IMR-90 (cell line): ENCODE results near the gene PLXND1. TPM values are rescaled to one million over a fixed set of nuclear protein-coding genes. Genes with fewer than 3 reads are reported as not detected.
A peak's percentile ranks its signal among the peaks of the same experiment; 100 is the strongest.

ENCODE experiments used
- ATAC-seq: fragments of 200-7000 bp; cut with Tn5 transposase; 2 replicates; pipeline ENCODE4 v1.9.1; 2020; ENCODE audit warnings: low read depth, mild to moderate bottlenecking, moderate library complexity
- BruUV-seq: library from RNA; stranded (reverse); fragments of 400-500 nt; replicated peaks from 2 replicates; lab custom pipeline; 2021; lab: Mats Ljungman, UMichigan
- CTCF ChIA-PET: fragments of 300-600 bp; formaldehyde crosslinking; extraction: SDS; loops from one replicate; lab custom pipeline; 2021; ENCODE audit warnings: antibody characterized with exemption; lab: Yijun Ruan, JAX
- POLR2A ChIA-PET: fragments of 300-600 bp; sonication (Branson Sonifier 250); formaldehyde crosslinking; loops from one replicate; lab custom pipeline; 2022; ENCODE audit warnings: antibody characterized with exemption; ENCODE audit not compliant: unreplicated experiment; lab: Charles Lee
- DNase-seq: peaks from one replicate; pipeline ENCODE4 v3.0.0; 2013
- H2AFZ ChIP-seq: replicated peaks from 2 replicates; pipeline ENCODE3; 2013; ENCODE audit warnings: low read length, mild to moderate bottlenecking; ENCODE audit not compliant: poor library complexity
- H2AK5ac ChIP-seq: 2 replicates; pipeline ENCODE4 v1.6.1; 2013; ENCODE audit warnings: low read depth, low read length, inconsistent platforms
- H2AK9ac ChIP-seq: replicated peaks from 2 replicates; pipeline ENCODE3; 2013; ENCODE audit warnings: mild to moderate bottlenecking, low read depth, low read length, moderate library complexity; ENCODE audit not compliant: poor library complexity
- H2BK120ac ChIP-seq: 2 replicates; pipeline ENCODE4 v1.6.1; 2013; ENCODE audit warnings: low read depth, low read length, inconsistent platforms
- H2BK15ac ChIP-seq: 3 replicates; pipeline ENCODE4 v1.6.1; 2013; ENCODE audit warnings: low read depth, low read length, inconsistent platforms
- H2BK20ac ChIP-seq: 2 replicates; pipeline ENCODE4 v1.6.1; 2013; ENCODE audit warnings: low read depth, mild to moderate bottlenecking, inconsistent platforms, low read length, moderate library complexity
- H2BK5ac ChIP-seq: 2 replicates; pipeline ENCODE4 v1.6.1; 2013; ENCODE audit warnings: mild to moderate bottlenecking, low read depth, low read length, inconsistent platforms; ENCODE audit not compliant: poor library complexity, severe bottlenecking
- H3K14ac ChIP-seq: replicated peaks from 2 replicates; pipeline ENCODE4 v1.6.1; 2013; ENCODE audit warnings: low read depth, low read length, inconsistent platforms
- H3K18ac ChIP-seq: 2 replicates; pipeline ENCODE4 v1.6.1; 2013; ENCODE audit warnings: low read depth, low read length, control low read depth
- H3K23ac ChIP-seq: 2 replicates; pipeline ENCODE4 v1.6.1; 2013; ENCODE audit warnings: low read depth, low read length, inconsistent platforms
- H3K27ac ChIP-seq: 2 replicates; pipeline ENCODE4 v1.5.1; 2013; ENCODE audit warnings: mild to moderate bottlenecking, control low read depth, low read length; ENCODE audit not compliant: insufficient read depth
- H3K27me3 ChIP-seq: 2 replicates; pipeline ENCODE4 v1.6.1; 2013; ENCODE audit warnings: low read length; ENCODE audit not compliant: control insufficient read depth, insufficient read depth
- H3K36me3 ChIP-seq: 2 replicates; pipeline ENCODE4 v1.6.1; 2013; ENCODE audit warnings: low read length, mixed read lengths; ENCODE audit not compliant: control insufficient read depth, insufficient read depth
- H3K4ac ChIP-seq: 2 replicates; pipeline ENCODE4 v1.6.1; 2013; ENCODE audit warnings: low read depth, low read length, inconsistent platforms
- H3K4me1 ChIP-seq: 2 replicates; pipeline ENCODE4 v1.6.1; 2013; ENCODE audit warnings: low read length, mixed read lengths; ENCODE audit not compliant: control insufficient read depth, insufficient read depth
- H3K4me2 ChIP-seq: 2 replicates; pipeline ENCODE4 v1.6.1; 2013; ENCODE audit warnings: low read depth, mild to moderate bottlenecking, control low read depth, low read length, moderate library complexity
- H3K4me3 ChIP-seq: 2 replicates; pipeline ENCODE4 v1.5.1; 2013; ENCODE audit warnings: low read depth, mild to moderate bottlenecking, control low read depth, low read length, moderate library complexity; ENCODE audit not compliant: insufficient read depth
- H3K56ac ChIP-seq: 2 replicates; pipeline ENCODE4 v1.6.1; 2013; ENCODE audit warnings: low read length, inconsistent platforms; ENCODE audit not compliant: insufficient read depth; ENCODE audit errors: extremely low read depth
- H3K79me1 ChIP-seq, 2 experiments: 2 replicates each; pipeline ENCODE4 v1.6.1; 2013; ENCODE audit warnings: low read length in 2 of 2, inconsistent platforms in 1 of 2, low read depth in 1 of 2
- H3K9ac ChIP-seq: 2 replicates; pipeline ENCODE4 v1.6.1; 2013; ENCODE audit warnings: low read depth, low read length, control low read depth
- H3K9me1 ChIP-seq: 2 replicates; pipeline ENCODE4 v1.6.1; 2013; ENCODE audit warnings: low read length, inconsistent platforms; ENCODE audit not compliant: insufficient read depth
- H3K9me3 ChIP-seq: 2 replicates; pipeline ENCODE4 v1.6.1; 2013; ENCODE audit warnings: low read length; ENCODE audit not compliant: control insufficient read depth, insufficient read depth
- H4K20me1 ChIP-seq: 2 replicates; pipeline ENCODE4 v1.6.1; 2013; ENCODE audit warnings: low read length, inconsistent platforms; ENCODE audit not compliant: insufficient read depth
- H4K5ac ChIP-seq: 2 replicates; pipeline ENCODE4 v1.6.1; 2013; ENCODE audit warnings: mild to moderate bottlenecking, low read depth, low read length, control low read depth
- H4K8ac ChIP-seq, 2 experiments: 2 replicates each; pipeline ENCODE4 v1.6.1; 2013; ENCODE audit warnings: low read depth in 2 of 2, low read length in 2 of 2, control low read depth in 1 of 2, inconsistent platforms in 1 of 2
- H4K91ac ChIP-seq: 2 replicates; pipeline ENCODE4 v1.6.1; 2013; ENCODE audit warnings: low read depth, low read length, inconsistent platforms; ENCODE audit not compliant: insufficient read depth
- BHLHE40 ChIP-seq: fragments of 150-350 bp; IDR thresholded peaks from 2 replicates; pipeline ENCODE4 v1.6.1; 2016; ENCODE audit warnings: mild to moderate bottlenecking, low read depth, low read length
- CEBPB ChIP-seq: IDR thresholded peaks from 2 replicates; pipeline ENCODE4 v1.6.1; 2012; ENCODE audit warnings: low read depth, low read length, improper control_type of control experiment
- CHD1 ChIP-seq: IDR thresholded peaks from 2 replicates; pipeline ENCODE4 v1.6.1; 2012; ENCODE audit warnings: low read depth, low read length, improper control_type of control experiment
- FOS ChIP-seq: fragments of 150-350 bp; IDR thresholded peaks from 2 replicates; pipeline ENCODE4 v1.6.1; 2016; ENCODE audit warnings: low read depth, low read length
- MAFK ChIP-seq: IDR thresholded peaks from 2 replicates; pipeline ENCODE4 v1.6.1; 2012; ENCODE audit warnings: low read depth, low read length, improper control_type of control experiment
- MAZ ChIP-seq: IDR thresholded peaks from 2 replicates; pipeline ENCODE4 v1.6.1; 2012; ENCODE audit warnings: low read depth, mild to moderate bottlenecking, low read length, improper control_type of control experiment, moderate library complexity, borderline replicate concordance
- MXI1 ChIP-seq: IDR thresholded peaks from 2 replicates; pipeline ENCODE4 v1.6.1; 2012; ENCODE audit warnings: low read depth, mild to moderate bottlenecking, low read length, moderate library complexity, borderline replicate concordance
- NFE2L2 ChIP-seq: fragments of 150-350 bp; IDR thresholded peaks from 2 replicates; pipeline ENCODE4 v1.6.1; 2016; ENCODE audit warnings: low read depth, mild to moderate bottlenecking, low read length
- POLR2A ChIP-seq: IDR thresholded peaks from 2 replicates; pipeline ENCODE4 v1.6.1; 2012; ENCODE audit warnings: mild to moderate bottlenecking, low read depth, low read length
- RAD21 ChIP-seq: IDR thresholded peaks from 2 replicates; pipeline ENCODE4 v1.6.1; 2012; ENCODE audit warnings: low read length, improper control_type of control experiment
- RCOR1 ChIP-seq: IDR thresholded peaks from 2 replicates; pipeline ENCODE4 v1.6.1; 2012; ENCODE audit warnings: mild to moderate bottlenecking, low read length, improper control_type of control experiment; ENCODE audit not compliant: insufficient replicate concordance
- RFX5 ChIP-seq: IDR thresholded peaks from 2 replicates; pipeline ENCODE4 v1.8.0; 2012; ENCODE audit warnings: low read depth, mild to moderate bottlenecking, low read length, moderate library complexity
- SMC3 ChIP-seq: fragments of 150-350 bp; IDR thresholded peaks from 2 replicates; pipeline ENCODE4 v1.6.1; 2016; ENCODE audit warnings: low read depth, mild to moderate bottlenecking, antibody characterized with exemption, low read length, moderate library complexity
- WGBS, 2 experiments: methylation state at CpG; one replicate each; pipeline versions ENCODE4 v1.1.5 to v1.1.7; 2013; ENCODE audit warnings: missing lambda C conversion rate in 2 of 2; ENCODE audit not compliant: insufficient read length in 1 of 2; ENCODE audit errors: extremely low coverage in 2 of 2; 5-methylcytosine and 5-hydroxymethylcytosine counted together
- dilution Hi-C: fragments of 300-500 bp; cut with HindIII; formaldehyde crosslinking; loops from one replicate; pipeline ENCODE4 v1.14.3; 2018; ENCODE audit warnings: low sequenced_read_pairs; ENCODE audit not compliant: unreplicated experiment
- in situ Hi-C: fragments of 300-500 bp; cut with MboI; formaldehyde crosslinking; loops from 3 replicates; pipeline ENCODE4 v1.14.3; 2019; ENCODE audit warnings: low sequenced_read_pairs, inconsistent platforms, mixed read lengths
- intact Hi-C: fragments of 100-400 bp; cut with micrococcal nuclease; formaldehyde crosslinking; loops from 2 replicates; pipeline ENCODE4 v1.10.0; 2022
- polyA plus RNA-seq, 3 experiments: library from polyadenylated mRNA; depleted of rRNA; stranded (reverse); fragments of >200 nt; gene quantifications; 2 replicates each; pipeline ENCODE4 v1.2.3, GENCODE V29; 2012; ENCODE audit warnings: low replicate concordance in 1 of 3
- total RNA-seq: library from RNA; depleted of rRNA; stranded (reverse); fragments of >200 nt; gene quantifications from 2 replicates; pipeline ENCODE4 v1.2.3, GENCODE V29; 2012
- TF ChIP-seq, protein P1 (sequence below): fragments of 150-350 bp; IDR thresholded peaks from 2 replicates; pipeline ENCODE4 v1.6.1; 2017; ENCODE audit warnings: mild to moderate bottlenecking, antibody characterized with exemption, low read length, low read depth
- TF ChIP-seq, protein P2 (sequence below): conservative IDR thresholded peaks from 2 replicates; pipeline ENCODE4 v1.5.1; 2012; ENCODE audit warnings: mild to moderate bottlenecking, low read depth, low read length, improper control_type of control experiment
- TF ChIP-seq, protein P3 (sequence below): fragments of 150-350 bp; IDR thresholded peaks from 2 replicates; pipeline ENCODE4 v1.6.1; 2016; ENCODE audit warnings: low read depth, mild to moderate bottlenecking, low read length, moderate library complexity, borderline replicate concordance

PLXND1 gene
- total and polyA plus RNA-seq, 2 of the 4 experiments (the other 2 are of a cell fraction): 19.2 to 67.1 TPM

DNA sequence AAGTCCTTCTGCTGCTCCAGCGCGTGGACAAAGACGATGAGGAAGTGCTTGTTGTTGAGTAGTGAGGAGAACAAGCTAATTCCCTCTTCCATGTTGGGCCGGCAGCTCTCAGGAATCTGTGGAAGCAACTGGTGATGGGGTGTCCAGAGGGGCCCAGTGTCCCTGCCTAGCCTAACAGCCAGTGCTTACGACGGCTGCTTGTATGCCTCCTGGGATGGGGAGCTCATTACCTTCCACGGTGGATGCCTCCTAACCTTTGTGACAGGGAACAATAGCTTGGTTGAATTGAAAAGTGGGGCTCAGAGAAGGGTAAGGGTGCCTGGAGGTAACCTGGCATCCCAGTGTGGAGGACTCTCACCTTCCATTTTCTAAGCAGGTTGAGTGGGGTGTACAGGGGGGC lies 40.6 kb downstream of the PLXND1 start:
- Histone ChIP-seq H3K4me1 (peaks cover 9% of the 10 kb centered on the region), H3K14ac (no peak overlapping the region), H2BK15ac (no peak overlapping the region), H2BK120ac (no peak overlapping the region), H3K18ac (no peak overlapping the region), H3K79me1 (peaks cover 0 to 7% of the 10 kb centered on the region in 2 experiments; a peak in 1 of 4 replicates), H2AK5ac (no peak overlapping the region), H3K36me3 (peaks cover 45% of the 10 kb centered on the region), H3K23ac (no peak overlapping the region), H3K27me3 (no peaks in the 10 kb centered on the region), H2BK5ac (no peak overlapping the region), H3K4ac (no peak overlapping the region), H4K8ac (no peak overlapping the region), H2AK9ac (peak overlapping the region; percentile 79), H2AFZ (no peak overlapping the region), H3K56ac (no peak overlapping the region), H3K9me1 (peaks cover 9% of the 10 kb centered on the region), H3K4me3 (no peak overlapping the region), H3K27ac (no peak overlapping the region), H4K91ac (no peak overlapping the region), H3K4me2 (no peak overlapping the region), H3K9ac (no peak overlapping the region), H3K9me3 (no peaks in the 10 kb centered on the region), H4K5ac (no peak overlapping the region), H2BK20ac (no peak overlapping the region), H4K20me1 (no peaks in the 10 kb centered on the region)
- TF ChIP-seq, protein P1, sequence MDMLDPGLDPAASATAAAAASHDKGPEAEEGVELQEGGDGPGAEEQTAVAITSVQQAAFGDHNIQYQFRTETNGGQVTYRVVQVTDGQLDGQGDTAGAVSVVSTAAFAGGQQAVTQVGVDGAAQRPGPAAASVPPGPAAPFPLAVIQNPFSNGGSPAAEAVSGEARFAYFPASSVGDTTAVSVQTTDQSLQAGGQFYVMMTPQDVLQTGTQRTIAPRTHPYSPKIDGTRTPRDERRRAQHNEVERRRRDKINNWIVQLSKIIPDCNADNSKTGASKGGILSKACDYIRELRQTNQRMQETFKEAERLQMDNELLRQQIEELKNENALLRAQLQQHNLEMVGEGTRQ: no peak
- no peak for TF ChIP-seq RCOR1
- TF ChIP-seq, protein P2, sequence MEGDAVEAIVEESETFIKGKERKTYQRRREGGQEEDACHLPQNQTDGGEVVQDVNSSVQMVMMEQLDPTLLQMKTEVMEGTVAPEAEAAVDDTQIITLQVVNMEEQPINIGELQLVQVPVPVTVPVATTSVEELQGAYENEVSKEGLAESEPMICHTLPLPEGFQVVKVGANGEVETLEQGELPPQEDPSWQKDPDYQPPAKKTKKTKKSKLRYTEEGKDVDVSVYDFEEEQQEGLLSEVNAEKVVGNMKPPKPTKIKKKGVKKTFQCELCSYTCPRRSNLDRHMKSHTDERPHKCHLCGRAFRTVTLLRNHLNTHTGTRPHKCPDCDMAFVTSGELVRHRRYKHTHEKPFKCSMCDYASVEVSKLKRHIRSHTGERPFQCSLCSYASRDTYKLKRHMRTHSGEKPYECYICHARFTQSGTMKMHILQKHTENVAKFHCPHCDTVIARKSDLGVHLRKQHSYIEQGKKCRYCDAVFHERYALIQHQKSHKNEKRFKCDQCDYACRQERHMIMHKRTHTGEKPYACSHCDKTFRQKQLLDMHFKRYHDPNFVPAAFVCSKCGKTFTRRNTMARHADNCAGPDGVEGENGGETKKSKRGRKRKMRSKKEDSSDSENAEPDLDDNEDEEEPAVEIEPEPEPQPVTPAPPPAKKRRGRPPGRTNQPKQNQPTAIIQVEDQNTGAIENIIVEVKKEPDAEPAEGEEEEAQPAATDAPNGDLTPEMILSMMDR: no peak
- no peak for TF ChIP-seq RAD21
- TF ChIP-seq BHLHE40: no peak
- no peak for TF ChIP-seq NFE2L2
- TF ChIP-seq MXI1: no peak
- no peak for TF ChIP-seq FOS
- TF ChIP-seq CHD1: no peak
- TF ChIP-seq, protein P3, sequence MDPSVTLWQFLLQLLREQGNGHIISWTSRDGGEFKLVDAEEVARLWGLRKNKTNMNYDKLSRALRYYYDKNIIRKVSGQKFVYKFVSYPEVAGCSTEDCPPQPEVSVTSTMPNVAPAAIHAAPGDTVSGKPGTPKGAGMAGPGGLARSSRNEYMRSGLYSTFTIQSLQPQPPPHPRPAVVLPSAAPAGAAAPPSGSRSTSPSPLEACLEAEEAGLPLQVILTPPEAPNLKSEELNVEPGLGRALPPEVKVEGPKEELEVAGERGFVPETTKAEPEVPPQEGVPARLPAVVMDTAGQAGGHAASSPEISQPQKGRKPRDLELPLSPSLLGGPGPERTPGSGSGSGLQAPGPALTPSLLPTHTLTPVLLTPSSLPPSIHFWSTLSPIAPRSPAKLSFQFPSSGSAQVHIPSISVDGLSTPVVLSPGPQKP: no peak
- no peak for TF ChIP-seq MAFK
- TF ChIP-seq SMC3: no peak
- TF ChIP-seq RFX5: no peak
- no peak for TF ChIP-seq CEBPB
- TF ChIP-seq POLR2A: no peak
- TF ChIP-seq MAZ: no peak
- WGBS, 2 experiments: no CpG with 5 or more reads among the region's 7 CpGs
- ATAC-seq (no peak), DNase-seq (no peak)
- ChIA-PET CTCF (interaction anchor here (0.8 kb wide), 1 partner anchor 264 kb away, joined by 3 read pairs; no protein-coding TSS in a partner anchor), POLR2A (no interaction called here)
- dilution Hi-C loops: no loop called here
- BruUV-seq: no TSS peak
- in situ Hi-C loops: no loop called here
- intact Hi-C loops: no loop called here
